ENCODE measurements around the gene TNC. TPM values are rescaled to one million over a fixed set of nuclear protein-coding genes. Genes with fewer than 3 reads are reported as not detected.

TNC gene
- total RNA-seq, 1 donor from 2014 or later = not detected

DNA sequence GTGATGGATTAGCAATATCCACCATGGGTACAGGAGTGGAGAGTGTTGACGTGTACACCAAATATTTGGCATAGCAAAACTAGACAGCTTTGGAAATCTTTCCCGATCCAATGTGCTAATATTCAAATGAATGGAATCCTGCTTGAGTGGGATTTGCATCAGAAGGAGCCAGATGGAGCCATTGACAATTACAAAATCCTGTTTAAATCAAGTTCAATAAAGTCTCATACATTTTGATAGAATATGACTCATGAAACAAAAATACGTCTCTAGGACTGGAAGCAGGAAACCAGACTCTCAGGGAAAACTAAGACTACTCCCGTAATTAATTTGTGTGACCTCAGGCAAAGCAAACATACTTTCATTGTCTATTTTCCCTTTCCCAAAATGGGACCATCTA lies 13.0 kb downstream of the TNC start:
- H3K36me3 Mint-ChIP-seq (ENCODE audit: low read depth) = no peaks in the 10 kb centered on the region
- no peak overlapping the region for H3K4me3 Mint-ChIP-seq
- ChIA-PET POLR2A (no interaction called here), CTCF (no interaction called here)
- TF ChIP-seq, protein P1, sequence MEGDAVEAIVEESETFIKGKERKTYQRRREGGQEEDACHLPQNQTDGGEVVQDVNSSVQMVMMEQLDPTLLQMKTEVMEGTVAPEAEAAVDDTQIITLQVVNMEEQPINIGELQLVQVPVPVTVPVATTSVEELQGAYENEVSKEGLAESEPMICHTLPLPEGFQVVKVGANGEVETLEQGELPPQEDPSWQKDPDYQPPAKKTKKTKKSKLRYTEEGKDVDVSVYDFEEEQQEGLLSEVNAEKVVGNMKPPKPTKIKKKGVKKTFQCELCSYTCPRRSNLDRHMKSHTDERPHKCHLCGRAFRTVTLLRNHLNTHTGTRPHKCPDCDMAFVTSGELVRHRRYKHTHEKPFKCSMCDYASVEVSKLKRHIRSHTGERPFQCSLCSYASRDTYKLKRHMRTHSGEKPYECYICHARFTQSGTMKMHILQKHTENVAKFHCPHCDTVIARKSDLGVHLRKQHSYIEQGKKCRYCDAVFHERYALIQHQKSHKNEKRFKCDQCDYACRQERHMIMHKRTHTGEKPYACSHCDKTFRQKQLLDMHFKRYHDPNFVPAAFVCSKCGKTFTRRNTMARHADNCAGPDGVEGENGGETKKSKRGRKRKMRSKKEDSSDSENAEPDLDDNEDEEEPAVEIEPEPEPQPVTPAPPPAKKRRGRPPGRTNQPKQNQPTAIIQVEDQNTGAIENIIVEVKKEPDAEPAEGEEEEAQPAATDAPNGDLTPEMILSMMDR (IDR thresholded peaks at IDR 0.05) = no peak
- DNase-seq (no peak), ATAC-seq (ENCODE audit: low read depth) (no peak)
- no peak overlapping the region for H3K27ac Mint-ChIP-seq
- H3K27me3 Mint-ChIP-seq = peaks cover 8% of the 10 kb centered on the region
- H3K9me3 Mint-ChIP-seq = no peaks in the 10 kb centered on the region
- H3K4me1 Mint-ChIP-seq = no peaks in the 10 kb centered on the region
- intact Hi-C loops (cut with micrococcal nuclease) = no loop called here

DNA sequence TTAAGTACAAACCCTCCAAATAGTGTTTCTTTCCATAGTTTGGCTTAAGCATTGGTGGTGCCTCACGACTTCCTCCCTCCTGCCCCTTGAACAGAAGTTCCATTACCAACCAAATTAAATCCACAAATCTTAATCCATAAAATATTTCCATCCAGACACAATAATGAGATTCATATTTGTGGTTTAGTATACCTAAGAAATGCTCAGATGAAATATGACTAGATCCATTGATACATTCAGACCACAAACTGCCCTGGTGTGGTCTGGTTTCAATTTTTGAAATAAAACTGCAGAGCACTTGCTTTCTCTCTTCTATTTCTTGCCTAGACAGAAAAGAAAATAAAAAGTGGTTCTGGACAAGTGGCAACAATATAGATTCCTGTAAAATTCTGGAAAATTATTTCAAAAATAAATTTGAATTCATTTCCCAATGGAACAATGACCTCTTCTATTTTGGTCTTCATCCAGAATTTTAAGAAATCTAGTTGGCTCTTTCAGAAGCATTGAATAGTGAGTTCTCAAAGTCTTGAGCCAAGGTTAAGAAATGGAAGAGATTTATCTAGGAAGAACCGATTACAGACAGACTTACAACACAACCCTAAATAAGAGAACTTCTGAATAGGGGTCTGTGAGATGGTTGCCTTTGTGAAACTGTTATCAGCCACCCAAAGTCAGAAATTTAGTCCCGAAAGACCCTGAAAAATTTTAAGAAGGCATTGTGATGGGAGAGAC lies 14.0 kb downstream of the TNC start:
- intact Hi-C loops (cut with micrococcal nuclease) = no loop called here
- no peak for ATAC-seq (ENCODE audit: low read depth)
- Mint-ChIP-seq H3K4me3 (no peak overlapping the region), H3K27ac (no peak overlapping the region), H3K27me3 (peaks cover 10% of the 10 kb centered on the region), H3K36me3 (ENCODE audit: low read depth) (no peaks in the 10 kb centered on the region), H3K4me1 (no peaks in the 10 kb centered on the region), H3K9me3 (no peaks in the 10 kb centered on the region)
- ChIA-PET POLR2A (no interaction called here), CTCF (no interaction called here)
- no peak for DNase-seq
- TF ChIP-seq, protein P1 (IDR thresholded peaks at IDR 0.05) = no peak

DNA sequence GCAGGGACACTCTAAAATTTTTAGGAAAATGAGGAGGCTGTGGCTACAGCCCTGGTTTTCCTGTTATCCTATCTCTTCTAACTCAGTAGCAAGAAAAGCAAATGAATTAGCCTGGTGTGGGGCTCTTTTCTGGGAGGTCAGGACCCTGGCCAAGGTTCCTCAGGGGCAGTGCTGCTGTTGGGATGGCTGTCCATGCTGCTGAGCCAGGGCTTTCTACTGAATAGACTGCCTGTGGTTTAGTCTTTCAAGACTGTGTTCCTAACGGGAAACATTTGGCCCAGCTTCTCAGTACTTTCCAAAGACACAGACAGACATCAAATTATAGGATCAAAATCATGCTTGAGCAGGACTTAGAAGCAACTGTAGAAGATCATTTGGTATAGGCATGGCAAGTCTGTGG lies 18.1 kb downstream of the TNC start:
- ATAC-seq (ENCODE audit: low read depth) = no peak
- Mint-ChIP-seq H3K27me3 (peaks cover 9% of the 10 kb centered on the region), H3K27ac (no peak overlapping the region), H3K36me3 (ENCODE audit: low read depth) (no peaks in the 10 kb centered on the region), H3K4me3 (no peak overlapping the region), H3K4me1 (no peaks in the 10 kb centered on the region), H3K9me3 (peaks cover under 1% of the 10 kb centered on the region)
- no peak for DNase-seq
- POLR2A ChIA-PET = no interaction called here
- intact Hi-C loops (cut with micrococcal nuclease) = no loop called here
- CTCF ChIA-PET = no interaction called here
- TF ChIP-seq, protein P1 (IDR thresholded peaks at IDR 0.05) = no peak

GRCh38 chr9:115098226-115098965 lies 19.6 kb downstream of the TNC start:
- intact Hi-C loops (cut with micrococcal nuclease) = no loop called here
- no peaks in the 10 kb centered on the region for H3K36me3 Mint-ChIP-seq (ENCODE audit: low read depth)

GRCh38 chr9:115093520-115093919 lies 24.4 kb downstream of the TNC start:
- DNase-seq (no peak), ATAC-seq (ENCODE audit: low read depth) (no peak)
- Mint-ChIP-seq H3K27me3 (peaks cover 15% of the 10 kb centered on the region), H3K4me3 (no peak overlapping the region), H3K27ac (no peak overlapping the region), H3K36me3 (ENCODE audit: low read depth) (no peaks in the 10 kb centered on the region), H3K9me3 (peaks cover 2% of the 10 kb centered on the region), H3K4me1 (no peaks in the 10 kb centered on the region)
- POLR2A ChIA-PET = no interaction called here
- TF ChIP-seq, protein P1 (IDR thresholded peaks at IDR 0.05) = no peak
- CTCF ChIA-PET = no interaction called here
- intact Hi-C loops (cut with micrococcal nuclease) = no loop called here

More at GRCh38 chr9:115098226-115098965, 19.6 kb downstream of the TNC start:
- peaks cover 2% of the 10 kb centered on the region for H3K9me3 Mint-ChIP-seq
- ATAC-seq (ENCODE audit: low read depth) (no peak), DNase-seq (no peak)
- no peak overlapping the region for H3K4me3 Mint-ChIP-seq
- peaks cover 9% of the 10 kb centered on the region for H3K27me3 Mint-ChIP-seq
- H3K4me1 Mint-ChIP-seq = no peaks in the 10 kb centered on the region
- TF ChIP-seq, protein P1 (IDR thresholded peaks at IDR 0.05) = no peak
- POLR2A ChIA-PET = no interaction called here
- CTCF ChIA-PET = no interaction called here
- H3K27ac Mint-ChIP-seq = no peak overlapping the region
